Measurements from ENCODE around the gene SEMA6D.
A peak's percentile ranks its signal among the peaks of the same experiment; 100 is the strongest.

Gene SEMA6D

DNA sequence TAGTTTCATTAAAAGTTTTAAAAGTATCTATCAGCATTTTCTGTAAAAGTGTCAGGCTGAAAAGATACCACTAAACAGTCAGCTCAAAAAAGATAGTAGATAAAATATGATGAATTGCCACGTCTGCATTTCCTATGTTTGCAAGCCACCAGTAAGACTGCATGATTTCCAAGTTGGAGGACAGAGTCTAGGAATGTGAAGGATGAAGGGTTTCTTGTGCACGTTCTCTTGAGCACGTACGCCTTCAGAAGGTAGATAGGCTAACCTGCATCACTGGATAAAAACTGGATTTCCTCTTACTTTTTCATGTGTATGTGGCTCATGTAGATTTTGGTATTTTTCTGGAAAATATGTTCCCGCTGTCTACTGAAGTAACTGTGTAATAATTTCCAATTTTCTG lies 9.9 kb upstream of the SEMA6D start:
- TF ChIP-seq, protein P1, sequence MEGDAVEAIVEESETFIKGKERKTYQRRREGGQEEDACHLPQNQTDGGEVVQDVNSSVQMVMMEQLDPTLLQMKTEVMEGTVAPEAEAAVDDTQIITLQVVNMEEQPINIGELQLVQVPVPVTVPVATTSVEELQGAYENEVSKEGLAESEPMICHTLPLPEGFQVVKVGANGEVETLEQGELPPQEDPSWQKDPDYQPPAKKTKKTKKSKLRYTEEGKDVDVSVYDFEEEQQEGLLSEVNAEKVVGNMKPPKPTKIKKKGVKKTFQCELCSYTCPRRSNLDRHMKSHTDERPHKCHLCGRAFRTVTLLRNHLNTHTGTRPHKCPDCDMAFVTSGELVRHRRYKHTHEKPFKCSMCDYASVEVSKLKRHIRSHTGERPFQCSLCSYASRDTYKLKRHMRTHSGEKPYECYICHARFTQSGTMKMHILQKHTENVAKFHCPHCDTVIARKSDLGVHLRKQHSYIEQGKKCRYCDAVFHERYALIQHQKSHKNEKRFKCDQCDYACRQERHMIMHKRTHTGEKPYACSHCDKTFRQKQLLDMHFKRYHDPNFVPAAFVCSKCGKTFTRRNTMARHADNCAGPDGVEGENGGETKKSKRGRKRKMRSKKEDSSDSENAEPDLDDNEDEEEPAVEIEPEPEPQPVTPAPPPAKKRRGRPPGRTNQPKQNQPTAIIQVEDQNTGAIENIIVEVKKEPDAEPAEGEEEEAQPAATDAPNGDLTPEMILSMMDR (IDR thresholded peaks at IDR 0.05): no peak

DNA sequence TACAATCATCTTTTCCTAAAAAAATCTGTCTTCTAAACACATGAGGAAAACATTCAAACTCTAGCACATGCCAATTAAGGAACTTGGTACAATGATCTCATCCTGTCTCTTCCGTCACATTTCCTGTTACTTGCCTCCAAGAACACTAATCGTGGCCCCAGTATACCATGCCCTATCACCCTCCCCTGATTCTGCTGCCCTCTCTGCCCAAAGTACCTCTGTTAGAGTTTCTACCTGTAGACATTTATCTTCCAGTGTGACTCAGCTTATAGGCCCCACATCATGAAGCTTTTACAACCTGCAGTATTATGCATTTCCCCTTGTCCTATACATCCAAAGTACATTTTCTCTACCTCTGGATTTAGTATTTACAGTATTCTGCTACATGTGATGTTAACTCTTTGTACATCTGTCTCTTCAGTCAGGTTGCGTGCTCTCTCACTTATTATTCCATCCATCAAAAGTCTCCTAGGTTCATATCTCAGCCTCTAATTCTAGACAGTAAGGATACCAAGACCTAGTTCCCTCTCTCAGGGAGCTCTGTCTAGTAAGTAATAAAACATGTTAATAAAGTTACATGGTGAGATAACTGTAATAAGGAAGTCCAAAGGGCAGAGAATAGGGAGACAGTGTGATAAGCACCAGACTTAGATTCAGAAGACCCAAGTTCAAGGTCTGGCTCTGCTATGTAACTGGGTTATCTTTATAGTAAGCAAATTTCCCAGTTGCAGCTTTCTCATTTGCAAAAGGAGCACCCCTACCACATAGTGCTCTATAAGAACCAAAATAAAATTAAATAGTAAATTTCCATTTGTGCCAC lies 8.9 kb upstream of the SEMA6D start:
- TF ChIP-seq, protein P1 (IDR thresholded peaks at IDR 0.05): no peak

DNA sequence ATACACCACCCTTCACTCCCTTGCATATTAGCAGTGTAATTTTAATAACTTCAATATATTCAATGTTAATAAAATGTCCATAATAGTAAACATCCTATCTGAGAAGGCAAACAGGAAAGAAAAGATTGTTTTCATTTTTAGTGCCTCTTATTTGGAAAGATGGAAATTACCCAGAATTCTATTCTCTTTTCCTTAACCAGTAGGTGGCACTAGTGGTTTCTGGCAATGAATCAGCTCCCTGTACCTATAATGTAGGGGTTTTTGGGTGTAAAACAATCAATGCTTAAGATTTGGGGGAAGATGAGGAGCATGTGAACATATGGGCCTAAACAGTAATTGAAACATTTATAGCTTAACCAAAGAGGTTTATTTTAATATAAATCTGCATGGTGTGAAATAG lies 5.7 kb upstream of the SEMA6D start:
- TF ChIP-seq, protein P1 (IDR thresholded peaks at IDR 0.05): peak; percentile 58

DNA sequence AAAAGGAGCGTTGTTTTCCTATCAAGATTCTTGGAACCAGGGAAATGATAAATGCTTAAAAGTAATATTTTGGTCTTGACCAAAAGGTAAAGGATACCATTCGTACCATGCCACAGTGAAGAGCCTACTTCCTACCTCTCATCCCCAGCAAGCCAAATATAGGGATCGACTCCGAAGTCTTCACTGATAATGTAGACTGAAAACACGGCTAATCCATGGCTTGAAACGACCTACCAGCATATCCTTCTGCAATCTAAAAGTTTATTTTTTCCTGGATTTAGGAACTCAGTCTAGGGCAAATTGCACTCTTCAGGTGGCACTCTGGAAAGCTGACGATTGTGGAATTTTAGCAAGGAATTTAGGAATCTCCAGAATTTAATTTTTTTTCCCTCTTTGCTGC lies 1.9 kb upstream of the SEMA6D start:
- TF ChIP-seq, protein P1 (IDR thresholded peaks at IDR 0.05): no peak

DNA sequence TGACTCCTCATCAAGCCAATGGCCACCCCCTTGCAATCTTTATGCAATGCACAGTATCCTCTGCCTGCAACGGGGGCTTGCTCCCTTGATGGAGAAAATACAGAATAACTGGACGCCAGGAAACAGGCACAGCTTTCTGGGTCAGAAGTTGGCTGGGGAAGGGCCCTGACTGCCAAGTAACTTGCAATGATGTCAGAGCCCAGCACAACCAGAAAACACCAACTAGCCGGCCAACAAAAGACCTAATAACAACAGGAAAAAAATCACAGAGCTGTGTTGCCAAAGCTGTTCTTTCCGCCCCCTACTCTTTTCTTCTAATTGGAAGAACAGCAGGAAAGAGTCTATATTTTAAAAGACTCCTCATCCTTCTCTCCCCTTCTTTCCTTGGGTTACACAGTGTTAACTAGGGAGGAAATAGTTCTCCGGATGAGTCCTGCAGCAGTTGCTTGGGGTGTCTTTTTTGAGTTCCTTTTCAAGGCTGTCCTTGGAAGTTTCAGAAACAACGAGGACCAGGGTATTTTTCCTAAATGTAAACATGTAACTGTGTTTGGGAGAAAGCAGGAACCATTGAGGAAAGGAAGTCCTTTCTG lies 1.4 kb upstream of the SEMA6D start:
- TF ChIP-seq, protein P1 (IDR thresholded peaks at IDR 0.05): no peak

DNA sequence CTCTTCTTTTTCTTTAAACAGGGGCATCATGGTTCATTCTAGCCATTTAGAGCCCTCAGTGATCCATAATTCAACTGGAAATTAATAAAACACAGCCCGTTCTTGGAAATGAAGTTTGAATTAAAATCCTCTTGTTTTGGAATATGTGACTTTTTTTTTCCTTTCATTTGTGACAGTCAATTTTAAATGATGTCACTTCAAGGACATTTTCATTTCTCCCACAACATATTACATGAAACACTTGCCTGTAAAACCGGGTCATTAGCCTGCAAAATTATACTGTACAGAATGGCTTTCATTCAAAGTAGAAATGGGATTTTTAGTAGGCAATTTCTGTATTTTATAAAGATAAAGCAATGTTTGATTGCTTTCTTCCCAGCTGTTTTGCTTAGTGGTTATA lies 789 bp upstream of the SEMA6D start:
- TF ChIP-seq, protein P1 (IDR thresholded peaks at IDR 0.05): no peak

DNA sequence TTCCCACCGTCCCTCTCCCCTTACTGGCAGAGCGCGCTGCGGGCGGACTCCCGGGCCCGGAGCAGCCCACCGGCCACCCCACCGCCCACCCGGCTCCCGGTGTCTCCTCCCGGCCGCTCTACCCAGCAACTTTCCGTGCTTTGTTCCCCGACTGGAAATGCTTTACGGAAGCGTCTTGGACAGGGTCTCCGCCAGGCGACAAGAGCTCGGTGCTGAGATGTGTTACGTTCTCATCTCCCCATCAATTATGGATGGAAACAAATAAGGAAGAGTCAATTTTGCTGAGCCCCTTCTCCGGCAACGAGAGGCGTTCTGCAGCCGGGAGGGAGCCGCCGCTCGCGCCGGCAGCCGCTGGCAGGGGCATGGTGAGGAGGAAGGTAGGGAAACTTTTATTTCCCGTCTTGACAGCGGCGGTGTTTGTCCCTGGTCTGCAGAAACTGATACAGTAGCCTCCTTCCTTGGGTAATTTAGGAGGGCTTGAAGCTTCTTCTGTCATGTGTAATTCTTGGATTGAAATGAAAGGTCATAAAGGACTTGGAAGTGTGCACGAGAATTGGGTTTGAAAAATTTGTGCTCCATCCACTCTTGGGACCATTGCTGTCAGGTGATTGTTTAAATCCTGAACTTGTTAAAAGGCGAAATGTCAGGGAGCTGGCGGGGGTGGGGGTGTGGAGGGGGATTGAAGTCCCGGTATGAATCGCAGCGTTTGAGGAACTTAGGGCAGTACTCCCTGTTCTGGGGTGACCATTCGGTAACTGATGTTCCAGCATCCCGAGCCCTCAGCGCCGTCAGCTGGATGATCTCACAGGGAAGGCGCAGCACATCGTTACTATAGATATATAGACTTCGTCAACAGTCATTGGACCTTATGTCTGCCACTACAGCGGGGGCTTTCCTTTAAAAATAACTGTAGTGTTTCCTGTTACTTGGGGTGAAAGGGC lies 1.5 kb downstream of the SEMA6D start:
- TF ChIP-seq, protein P1 (IDR thresholded peaks at IDR 0.05): no peak
